HG02970 (cell line): ENCODE measurements around the gene FCRL6.

Experiments used
- ATAC-seq: cut with Tn5 transposase; IDR thresholded peaks from one replicate; pipeline ENCODE4 v1.9.1; 2021; ENCODE audit warnings: mild to moderate bottlenecking, moderate library complexity, moderate number of reproducible peaks; ENCODE audit not compliant: unreplicated experiment, low FRiP score

FCRL6 gene, protein sequence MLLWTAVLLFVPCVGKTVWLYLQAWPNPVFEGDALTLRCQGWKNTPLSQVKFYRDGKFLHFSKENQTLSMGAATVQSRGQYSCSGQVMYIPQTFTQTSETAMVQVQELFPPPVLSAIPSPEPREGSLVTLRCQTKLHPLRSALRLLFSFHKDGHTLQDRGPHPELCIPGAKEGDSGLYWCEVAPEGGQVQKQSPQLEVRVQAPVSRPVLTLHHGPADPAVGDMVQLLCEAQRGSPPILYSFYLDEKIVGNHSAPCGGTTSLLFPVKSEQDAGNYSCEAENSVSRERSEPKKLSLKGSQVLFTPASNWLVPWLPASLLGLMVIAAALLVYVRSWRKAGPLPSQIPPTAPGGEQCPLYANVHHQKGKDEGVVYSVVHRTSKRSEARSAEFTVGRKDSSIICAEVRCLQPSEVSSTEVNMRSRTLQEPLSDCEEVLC

DNA sequence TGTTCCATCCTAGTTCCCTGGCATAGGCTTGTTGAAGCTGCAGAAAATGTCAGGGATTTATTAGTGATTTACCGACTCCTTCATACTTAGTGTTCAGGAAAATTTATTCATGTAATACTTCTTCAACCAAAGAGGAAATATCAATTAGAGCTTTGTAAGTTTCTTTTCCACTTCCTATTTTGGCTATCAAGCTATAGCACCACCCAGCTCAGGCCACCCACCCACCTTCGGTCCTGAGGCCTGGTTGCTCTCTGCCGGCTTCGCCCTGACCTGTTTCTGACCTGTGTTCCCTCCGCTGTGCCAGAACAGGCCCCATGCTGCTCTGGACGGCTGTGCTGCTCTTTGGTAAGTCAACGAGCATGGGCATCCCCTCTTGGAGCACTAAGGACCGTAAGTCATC, at the start of gene FCRL6:
FCRL6 (plus strand) TSS at position 250 of the 400 bp plus-strand sequence; CDS start at position 315, 65 bp downstream.
- ATAC-seq: no peak

DNA sequence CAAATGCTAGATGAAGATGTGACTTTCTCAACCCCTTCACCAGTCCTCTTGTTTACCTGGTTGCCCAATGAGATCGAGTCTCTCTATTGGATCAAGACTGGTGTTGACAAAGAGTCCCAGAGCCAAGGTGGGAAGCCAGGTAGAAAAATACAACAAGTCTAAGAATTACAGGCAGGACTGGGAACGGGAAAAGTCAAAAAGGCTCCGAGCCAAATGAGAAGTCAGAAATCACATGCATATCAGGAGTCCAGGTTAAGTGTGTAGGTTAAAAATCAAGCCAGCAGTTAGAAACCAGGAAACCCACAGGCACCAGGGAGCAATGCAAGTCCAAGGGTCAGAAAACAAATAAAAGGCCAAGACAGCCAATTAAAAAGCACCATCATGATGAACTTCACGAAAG, 48.8 kb upstream of the FCRL6 start:
- ATAC-seq: no peak

DNA sequence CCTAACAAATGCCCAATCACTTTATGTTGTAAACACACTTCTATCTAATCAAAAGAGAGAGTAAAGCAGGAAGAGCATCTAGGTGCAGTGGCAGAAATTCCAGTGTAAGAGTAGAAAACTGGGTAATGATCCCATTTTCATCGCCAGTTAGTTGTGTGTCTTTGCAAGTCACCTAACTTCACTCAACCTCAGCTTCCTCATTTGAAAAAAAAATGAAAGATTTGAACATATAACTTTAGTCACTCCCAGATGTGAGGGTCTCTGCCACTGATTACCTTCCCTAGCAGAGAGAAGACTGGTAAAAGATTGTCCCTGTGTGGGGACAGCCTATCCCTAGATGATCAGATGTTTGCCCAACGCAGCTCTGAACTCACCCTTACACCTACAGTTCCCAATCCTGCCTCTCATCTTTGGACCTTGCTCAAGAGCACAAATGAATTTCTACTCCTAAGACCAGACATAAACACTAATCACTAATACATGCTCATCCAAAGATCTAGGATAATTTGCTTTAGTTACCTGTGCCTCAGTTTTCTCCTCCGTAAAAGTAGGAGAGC, 46.6 kb upstream of the FCRL6 start:
- ATAC-seq: no peak

DNA sequence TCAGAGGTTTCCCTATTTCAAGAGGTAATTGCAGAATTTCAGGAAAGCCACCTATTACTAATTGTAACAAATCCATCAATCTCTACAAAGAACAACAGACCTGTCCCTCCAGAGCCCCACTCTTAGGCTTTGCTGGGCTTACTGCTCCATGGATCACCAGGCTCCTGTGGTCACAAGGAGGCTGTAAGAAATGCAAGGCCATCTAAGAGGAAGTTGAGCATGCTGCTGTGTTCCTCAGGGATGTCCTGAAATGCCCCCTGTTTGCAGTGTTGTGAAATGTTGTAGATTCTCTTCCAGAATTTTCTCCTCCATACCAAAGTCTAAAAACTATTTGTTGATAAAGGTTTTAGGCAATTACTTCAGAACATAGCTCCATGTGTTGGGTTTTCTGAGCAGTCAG, 45.8 kb upstream of the FCRL6 start:
- no peak for ATAC-seq

DNA sequence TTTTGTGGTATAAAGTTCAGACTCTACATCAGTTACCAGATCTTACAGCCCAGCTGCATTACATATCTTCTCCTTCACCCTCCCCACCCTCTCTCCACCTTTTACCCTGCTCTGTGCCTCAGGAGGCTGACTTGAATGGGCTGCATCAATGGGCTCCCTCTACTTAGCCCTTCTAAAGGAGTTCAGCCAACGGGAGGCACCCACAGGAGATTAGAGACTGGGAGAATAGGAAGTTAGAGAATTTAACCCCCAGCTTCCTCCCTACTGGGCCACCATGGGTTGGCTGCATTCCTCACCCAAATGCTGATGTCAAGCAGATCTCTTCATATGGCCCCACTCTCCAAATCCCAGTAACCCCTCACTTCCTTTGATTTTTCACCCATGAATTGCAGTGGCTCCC, 38.5 kb upstream of the FCRL6 start:
- ATAC-seq: no peak

DNA sequence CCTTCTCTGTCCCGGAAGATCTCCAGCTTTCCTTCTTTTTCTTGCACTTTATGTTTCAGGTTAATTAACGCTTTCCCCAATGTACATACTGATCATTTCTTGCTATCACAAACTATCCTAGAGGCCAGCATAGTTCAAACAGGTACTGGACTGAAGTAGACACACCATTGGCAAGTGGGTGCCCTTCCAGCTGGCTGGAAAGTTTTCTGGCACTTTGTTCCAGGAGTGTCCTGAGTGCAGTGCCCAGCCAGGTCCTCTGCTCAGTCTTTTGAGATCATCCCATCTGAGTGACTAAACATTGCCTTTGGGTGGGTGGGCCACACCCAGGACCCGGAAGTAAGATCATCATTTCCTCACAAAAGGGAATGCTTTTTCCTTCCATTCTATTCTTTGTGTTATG, 36.4 kb upstream of the FCRL6 start:
- no peak for ATAC-seq

DNA sequence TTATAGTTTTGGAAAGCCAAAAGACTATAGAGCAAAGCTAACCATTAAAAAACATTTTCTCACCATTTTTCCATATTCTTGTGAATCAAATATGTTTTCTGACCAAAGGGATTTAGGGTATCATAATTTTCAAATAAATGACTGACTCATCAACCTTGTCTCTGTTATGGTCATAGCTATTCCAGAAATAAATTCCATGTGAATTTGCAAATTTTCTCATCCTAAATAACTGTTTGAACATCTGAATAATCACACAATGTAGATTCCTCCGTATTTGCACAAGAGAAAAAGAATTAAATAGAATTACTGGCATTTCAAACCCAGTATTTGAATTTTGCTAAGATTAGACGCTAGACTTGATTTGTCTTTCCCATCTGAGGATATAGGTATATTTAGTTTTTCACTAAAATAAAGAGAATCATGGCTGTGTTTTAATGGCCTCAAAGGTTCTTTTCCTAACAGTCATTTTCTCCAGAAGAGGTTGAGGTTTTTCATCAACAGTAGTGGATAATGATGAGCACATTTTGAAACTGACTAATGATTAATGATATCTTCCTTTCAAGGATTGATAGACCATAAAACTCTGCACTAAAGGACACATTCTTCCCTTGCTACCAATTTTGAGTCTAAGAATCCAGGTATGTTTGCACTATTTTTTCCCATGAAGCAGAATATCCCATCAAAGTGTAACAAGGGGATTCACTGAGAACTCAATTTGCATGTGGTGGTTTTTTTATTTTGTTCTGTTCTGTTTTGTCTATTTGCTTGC, 30.8 kb upstream of the FCRL6 start:
- ATAC-seq: no peak

DNA sequence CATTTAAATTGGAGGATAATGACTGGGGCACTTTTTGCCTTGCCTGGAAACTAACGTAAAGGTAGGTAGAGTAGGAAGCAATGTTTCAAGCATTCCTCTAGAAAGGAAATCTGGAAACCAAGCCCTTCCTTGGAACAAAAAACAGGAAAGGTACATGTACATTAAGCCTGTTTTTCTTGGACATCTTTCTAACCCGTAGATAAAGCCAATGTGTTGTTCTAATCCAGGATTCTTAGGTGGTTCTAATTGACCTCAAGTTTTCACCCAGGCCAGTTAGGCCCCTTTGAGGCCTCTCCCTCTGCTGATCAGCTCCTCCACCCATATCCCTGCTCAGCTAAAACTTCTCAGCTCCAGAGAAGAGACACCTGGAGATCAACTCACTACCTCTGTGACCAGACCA, 27.7 kb upstream of the FCRL6 start:
- ATAC-seq: no peak

DNA sequence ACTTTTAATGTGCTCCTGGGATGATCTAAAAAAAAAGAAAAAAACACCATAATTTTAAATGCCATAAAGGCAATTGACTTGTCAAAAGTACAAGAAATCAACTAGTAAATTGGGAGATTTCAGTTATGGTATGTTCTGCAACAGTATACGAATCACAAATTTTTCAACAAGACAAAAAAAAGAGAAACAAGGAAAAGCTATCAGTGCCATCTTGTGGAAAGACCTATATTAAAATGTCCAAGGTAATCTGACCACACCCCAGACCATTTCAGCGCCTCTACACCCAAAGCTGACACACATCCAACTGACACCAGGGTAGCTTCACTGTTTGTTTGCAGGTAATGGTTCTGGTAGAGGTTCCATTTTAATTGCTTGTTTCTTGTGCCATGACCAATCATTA, 26.4 kb upstream of the FCRL6 start:
- ATAC-seq: no peak

DNA sequence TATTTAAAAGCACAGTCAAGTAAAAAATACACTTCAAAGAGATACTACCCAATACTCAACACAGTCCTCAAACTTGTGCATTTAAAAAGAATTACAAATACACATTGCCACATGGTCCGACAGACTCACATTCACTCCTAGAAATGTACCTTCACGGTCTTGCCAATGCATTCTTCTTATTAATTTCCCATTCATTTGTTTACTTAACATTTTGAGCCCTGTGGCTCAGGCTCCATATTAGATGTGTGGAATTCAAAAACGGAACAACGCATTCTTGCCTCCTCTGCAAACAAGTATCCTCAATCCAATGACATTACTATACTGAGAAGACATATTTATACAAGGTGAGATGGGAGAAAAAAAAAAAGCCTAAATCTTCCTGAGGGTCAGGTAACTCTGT, 23.9 kb upstream of the FCRL6 start:
- no peak for ATAC-seq

DNA sequence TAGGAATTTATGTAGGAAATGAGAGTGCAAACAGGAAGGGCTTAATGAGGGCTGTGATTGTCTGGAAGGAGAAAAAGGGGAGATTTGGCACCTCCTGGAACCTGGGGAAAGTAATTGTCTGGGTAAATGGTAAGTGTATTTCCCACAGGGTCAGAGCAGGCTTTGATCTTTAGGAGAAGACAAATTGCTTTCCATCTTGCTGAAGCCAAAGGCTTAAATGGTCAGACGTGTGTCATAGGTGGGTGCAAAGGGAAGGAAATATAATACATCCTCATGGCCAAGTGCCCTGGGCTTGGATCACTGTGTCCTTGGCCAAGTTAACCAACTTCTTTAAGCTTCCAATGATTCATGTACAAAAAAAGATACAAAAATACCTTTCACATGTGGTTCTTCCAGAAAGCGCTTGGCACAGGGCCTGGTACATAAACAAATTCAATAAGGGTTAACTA, 22.7 kb upstream of the FCRL6 start:
- no peak for ATAC-seq

DNA sequence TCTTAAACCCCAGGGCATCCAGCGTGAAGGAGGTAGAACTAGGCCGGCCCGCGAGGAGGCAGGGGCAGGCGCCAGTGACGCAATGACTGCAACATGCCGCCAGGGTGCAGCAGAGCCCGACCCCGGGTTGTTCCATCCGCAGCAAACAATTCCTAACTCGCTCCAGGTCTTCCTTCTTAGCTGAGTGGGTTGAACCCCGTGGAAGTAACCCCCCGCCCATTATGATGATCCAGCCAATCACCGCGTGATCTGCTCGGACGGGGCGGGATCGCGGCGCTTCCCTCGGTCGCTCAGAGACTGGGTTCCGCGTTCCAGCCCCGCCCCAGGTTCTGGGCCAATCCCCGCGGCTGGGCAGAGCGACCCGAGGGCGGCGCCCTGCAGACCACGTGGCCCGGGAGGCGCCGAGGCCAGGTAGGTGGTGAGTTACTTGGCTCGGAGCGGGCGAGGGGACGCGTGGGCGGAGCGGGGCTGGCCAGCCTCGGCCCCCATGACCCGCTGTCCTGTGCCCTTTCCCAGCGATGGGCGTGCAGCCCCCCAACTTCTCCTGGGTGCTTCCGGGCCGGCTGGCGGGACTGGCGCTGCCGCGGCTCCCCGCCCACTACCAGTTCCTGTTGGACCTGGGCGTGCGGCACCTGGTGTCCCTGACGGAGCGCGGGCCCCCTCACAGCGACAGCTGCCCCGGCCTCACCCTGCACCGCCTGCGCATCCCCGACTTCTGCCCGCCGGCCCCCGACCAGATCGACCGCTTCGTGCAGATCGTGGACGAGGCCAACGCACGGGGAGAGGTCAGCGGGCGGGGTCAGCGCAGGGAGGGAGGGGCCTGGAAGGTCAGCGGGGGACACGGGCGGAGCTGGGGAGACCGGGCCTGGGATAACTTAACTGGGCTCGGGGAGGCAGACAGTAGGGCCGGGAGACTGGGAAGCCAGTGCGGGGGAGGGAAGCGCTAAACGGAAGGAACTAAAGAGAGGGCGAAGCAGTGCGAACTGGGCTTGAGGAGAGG, 21.3 kb upstream of the FCRL6 start, which contains the start of gene DUSP23:
DUSP23 (plus strand) TSS at position 380 of the 1,000 bp plus-strand sequence; CDS start at position 519, 139 bp downstream.
- peak; percentile 95 for ATAC-seq

DNA sequence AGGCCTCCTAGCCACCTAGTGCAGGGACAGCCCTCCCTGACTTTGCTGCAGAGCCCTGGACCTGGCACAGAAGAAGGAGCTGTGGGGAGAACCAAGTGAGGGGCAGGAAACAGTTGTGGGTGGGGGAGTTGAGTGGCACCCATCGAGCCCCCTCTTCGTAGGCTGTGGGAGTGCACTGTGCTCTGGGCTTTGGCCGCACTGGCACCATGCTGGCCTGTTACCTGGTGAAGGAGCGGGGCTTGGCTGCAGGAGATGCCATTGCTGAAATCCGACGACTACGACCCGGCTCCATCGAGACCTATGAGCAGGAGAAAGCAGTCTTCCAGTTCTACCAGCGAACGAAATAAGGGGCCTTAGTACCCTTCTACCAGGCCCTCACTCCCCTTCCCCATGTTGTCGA, 20.2 kb upstream of the FCRL6 start:
- no peak for ATAC-seq

DNA sequence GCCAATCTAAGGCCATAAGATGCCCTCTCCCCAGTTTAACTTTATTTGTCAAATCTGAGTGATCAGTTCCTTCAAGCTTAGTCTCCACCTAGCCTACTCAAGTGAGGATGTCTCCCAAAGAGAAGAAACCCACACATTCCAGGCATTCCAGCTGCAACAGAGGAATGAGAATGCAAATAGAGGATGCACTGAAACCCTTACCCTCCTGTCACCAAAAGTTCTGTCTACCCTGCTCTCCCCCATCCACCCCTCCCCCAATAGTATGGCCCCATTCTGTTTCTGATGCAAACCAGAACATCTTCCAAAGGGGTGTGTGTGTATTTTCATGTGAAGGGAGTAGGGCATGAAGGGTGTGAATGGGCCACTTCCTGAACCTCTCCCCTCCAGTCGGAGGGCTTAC, 18.4 kb upstream of the FCRL6 start:
- ATAC-seq: no peak

DNA sequence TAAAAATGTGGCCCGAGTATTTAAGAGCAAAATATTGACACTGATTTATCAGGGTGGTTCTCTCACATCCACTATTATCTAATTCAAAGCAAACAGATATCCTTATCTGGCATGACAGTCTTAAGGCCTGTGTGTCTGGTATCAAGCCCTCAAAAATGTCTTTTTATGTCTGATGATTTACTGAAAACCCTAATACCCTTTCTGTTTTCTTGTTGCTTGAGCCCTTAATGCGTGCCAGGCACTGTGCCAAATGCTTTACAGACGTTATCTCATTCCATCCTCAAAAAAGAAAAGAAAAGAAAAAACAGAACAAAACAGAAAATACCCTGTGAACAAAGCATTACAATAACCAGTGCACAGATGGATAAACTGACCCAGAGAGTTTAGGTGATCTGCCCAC, 15.7 kb upstream of the FCRL6 start:
- no peak for ATAC-seq

DNA sequence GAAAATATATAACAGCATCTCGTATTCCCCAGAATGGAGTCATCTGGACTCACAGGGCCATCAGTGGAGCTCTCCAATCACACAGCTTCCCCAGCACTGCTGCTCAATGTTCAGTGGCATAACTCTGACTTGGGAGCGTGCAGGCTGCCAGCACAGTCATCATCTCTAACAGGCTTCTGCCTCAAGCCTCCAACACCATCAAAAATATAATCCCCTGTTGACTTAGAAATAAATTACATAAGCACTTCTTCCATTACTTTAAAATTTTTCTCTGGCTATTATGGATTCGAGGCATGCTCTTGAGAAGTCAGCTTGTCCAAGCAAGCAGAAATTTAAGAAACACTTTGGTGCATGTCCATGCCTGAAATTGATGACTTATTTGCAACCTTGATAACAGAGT, 15.2 kb upstream of the FCRL6 start:
- no peak for ATAC-seq

DNA sequence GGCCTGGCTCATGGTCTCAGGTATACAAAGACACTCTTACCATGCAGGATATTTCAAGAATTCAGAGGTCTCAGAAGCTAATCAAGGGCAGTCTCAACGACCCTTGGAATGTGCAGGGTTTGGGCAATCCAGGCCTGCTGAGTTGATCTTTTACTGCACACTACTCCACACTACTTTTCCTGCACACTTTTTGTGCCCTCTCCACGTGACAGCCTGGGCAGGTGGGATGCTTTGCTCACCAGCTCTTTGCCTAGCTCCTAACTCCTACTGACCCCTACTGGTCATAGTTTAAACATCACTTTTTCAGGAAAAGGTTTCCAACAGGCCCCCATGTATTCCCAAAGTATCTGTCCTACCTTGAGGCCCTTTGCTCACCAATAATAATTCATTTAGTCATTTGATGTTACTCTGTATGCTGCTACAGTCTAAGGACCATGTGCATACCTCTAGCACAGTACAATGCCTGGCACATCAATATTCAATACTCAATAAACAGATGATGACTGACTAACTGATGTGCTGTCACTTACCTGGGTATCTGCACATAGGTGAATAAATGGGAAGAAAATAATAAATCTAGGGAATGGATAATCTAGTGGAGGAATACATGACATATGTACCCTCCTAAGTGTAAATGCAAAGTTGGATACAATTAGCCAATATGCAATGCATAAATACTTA, 11.8 kb upstream of the FCRL6 start:
- no peak for ATAC-seq

DNA sequence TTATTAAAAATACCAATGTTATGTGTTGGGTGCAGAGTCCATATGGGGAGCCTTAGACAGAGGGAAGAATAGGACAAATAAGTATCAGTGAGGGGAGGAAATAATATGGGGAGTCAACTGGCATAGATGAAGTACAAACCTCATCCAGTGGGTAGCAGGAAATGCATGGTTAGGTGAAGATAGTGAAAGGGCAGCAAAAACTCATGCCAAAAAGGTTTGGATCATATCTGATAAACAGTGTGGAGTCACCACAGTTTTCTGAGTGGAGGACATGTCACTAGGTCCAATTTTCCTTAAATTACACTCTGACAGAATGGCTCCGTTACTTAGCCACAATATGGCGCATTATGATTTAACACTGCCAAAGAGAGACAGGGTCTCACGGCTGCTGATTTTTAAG, 11.1 kb upstream of the FCRL6 start:
- ATAC-seq: no peak

DNA sequence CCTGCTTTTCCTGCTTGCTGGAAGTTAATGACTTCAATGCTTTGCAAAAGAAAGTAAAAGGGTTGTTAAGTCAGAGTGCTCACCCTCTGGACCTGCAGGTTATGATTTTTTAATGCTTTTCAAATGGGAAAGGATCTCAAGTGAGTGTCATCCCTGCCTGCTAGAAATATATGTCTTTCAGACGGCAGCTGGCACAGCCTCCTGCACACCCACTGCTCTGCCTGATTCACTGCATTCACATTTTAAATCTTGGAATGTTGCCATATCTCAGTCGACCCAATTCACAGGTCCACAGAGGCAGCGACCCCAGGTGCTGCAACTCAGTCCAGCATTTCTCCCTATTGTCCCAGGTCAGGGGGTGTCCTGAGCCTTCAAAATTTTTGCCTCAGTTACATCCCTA, 10.7 kb upstream of the FCRL6 start:
- no peak for ATAC-seq

DNA sequence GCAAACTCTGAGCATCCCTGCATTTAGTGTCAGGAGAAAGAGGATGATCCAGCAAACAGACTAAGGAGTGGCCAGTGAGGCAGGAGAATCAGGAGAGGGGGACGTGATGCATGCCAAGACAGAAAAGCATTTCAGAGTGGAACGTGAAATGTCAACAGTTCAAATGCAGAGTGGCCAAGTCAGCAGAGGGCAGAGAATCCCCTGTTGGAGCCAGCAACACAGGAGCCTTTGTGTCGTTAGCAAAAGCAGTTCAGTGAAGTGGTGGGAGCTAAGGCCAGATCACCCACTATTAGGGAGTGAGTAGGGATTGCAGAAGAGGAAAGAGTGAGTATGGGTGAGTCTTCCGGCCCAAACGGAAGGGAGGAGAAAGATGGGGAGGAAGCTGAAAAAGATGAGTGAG, 6.6 kb upstream of the FCRL6 start:
- no peak for ATAC-seq
